ENCODE measurements around the gene TMOD3. TPM values are rescaled to one million over a fixed set of nuclear protein-coding genes. Genes with fewer than 3 reads are reported as not detected.

The TMOD3 gene
- total RNA-seq, 6 donors from 2014 or later, result 40.4 to 81.6 (median 72.7) TPM

DNA sequence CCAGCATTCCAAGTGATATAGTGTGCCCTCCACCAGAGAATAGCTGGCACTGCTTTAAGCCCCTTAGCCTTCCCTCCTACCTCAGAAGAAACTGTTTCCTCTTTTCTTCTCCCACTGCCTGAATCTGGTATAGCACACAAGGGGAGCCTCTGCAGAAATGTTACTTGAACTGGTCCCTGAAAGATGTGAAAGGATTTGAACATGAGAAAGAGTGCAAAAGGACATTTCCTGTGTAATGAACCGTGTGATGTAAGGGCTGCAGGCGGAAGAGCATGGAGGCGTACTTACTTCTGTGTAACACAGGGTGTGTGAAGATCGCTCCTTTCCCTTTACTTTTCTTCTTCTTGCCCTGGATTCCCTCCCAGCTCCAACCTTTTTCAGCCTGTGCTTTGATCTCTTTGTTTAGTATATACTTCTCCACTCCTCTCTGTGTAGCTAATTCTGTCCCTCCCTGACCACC, 8.4 kb downstream of the TMOD3 start:
- 21 to 34% methylated on average over 4 of the region's 4 CpGs for WGBS, 2 donors
- Histone ChIP-seq H3K4me1 (peaks cover 52 to 78% (median 68%) of the 10 kb centered on the region in 4 donors), H3K27me3 (no peaks in the 10 kb centered on the region), H3K9me3 (no peaks in the 10 kb centered on the region), H3K4me3 (no peak overlapping the region), H3K27ac (peak overlapping the region in 3 of 4 donors; percentile 17 to 62 (median 46)), H3K36me3 (no peaks in the 10 kb centered on the region)
- TF ChIP-seq POLR2AphosphoS5 (IDR thresholded peaks at IDR 0.05) (no peak), EP300 (IDR thresholded peaks at IDR 0.05) (no peak), POLR2A (IDR thresholded peaks at IDR 0.05) (no peak)
- TF ChIP-seq, protein P1, sequence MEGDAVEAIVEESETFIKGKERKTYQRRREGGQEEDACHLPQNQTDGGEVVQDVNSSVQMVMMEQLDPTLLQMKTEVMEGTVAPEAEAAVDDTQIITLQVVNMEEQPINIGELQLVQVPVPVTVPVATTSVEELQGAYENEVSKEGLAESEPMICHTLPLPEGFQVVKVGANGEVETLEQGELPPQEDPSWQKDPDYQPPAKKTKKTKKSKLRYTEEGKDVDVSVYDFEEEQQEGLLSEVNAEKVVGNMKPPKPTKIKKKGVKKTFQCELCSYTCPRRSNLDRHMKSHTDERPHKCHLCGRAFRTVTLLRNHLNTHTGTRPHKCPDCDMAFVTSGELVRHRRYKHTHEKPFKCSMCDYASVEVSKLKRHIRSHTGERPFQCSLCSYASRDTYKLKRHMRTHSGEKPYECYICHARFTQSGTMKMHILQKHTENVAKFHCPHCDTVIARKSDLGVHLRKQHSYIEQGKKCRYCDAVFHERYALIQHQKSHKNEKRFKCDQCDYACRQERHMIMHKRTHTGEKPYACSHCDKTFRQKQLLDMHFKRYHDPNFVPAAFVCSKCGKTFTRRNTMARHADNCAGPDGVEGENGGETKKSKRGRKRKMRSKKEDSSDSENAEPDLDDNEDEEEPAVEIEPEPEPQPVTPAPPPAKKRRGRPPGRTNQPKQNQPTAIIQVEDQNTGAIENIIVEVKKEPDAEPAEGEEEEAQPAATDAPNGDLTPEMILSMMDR (IDR thresholded peaks at IDR 0.05), result no peak
- DNase-seq (no peak), ATAC-seq (ENCODE audit: low FRiP score in 2 of 2) (peak in 1 of 2 donors; percentile 55)

DNA sequence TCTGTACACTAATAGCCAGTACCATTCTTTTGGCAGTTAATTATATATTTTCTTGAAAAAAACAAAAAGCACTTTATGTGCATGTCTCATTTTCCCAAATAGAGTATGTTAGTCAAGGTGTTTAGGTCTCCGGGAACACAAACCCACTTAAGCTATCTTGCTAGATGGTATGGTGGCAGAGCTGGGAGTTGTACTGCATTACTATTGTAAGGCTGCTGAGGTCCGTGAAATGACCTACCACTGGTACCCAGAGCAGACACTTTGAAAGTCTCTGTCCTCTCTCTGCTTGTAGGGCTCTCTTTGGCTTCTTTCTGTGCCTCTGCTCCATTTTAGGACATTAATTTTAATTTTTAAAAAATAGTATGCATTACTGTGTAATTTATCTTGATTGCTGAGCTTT, 8.8 kb downstream of the TMOD3 start:
- Histone ChIP-seq H3K4me3 (no peak overlapping the region), H3K36me3 (no peaks in the 10 kb centered on the region), H3K9me3 (no peaks in the 10 kb centered on the region), H3K27me3 (no peaks in the 10 kb centered on the region), H3K27ac (peak overlapping the region in 2 of 4 donors; percentile 46 to 62), H3K4me1 (peaks cover 55 to 78% (median 70%) of the 10 kb centered on the region in 4 donors)
- no peak for TF ChIP-seq POLR2AphosphoS5 (IDR thresholded peaks at IDR 0.05)
- no peak for TF ChIP-seq POLR2A (IDR thresholded peaks at IDR 0.05)
- TF ChIP-seq, protein P1 (IDR thresholded peaks at IDR 0.05), result no peak
- WGBS, 2 donors, result 66 to 79% methylated on average over 2 of the region's 2 CpGs
- DNase-seq (no peak), ATAC-seq (ENCODE audit: low FRiP score in 2 of 2) (no peak)

DNA sequence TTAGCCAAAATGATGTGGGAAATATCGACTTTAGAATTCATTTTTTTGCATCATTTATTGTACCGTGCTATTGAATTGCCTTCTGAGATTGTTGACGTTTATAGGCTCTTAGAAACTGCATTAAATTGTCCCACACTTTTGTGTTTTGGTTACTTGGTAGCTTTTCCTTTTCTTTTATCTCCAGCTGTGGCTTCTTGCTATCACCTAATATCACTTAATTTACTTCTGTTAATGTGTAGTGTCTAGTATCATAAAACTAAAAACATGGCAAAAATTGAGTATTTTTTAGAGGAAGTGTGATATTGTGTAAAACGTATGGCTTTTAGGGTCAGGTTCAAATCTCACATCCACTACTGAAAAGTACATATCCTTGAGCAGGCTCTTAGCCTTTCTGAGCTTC, 11.2 kb downstream of the TMOD3 start:
- Histone ChIP-seq H3K4me3 (no peak overlapping the region), H3K4me1 (peaks cover 67 to 84% (median 79%) of the 10 kb centered on the region in 4 donors), H3K36me3 (no peaks in the 10 kb centered on the region), H3K9me3 (no peaks in the 10 kb centered on the region), H3K27ac (peak overlapping the region in 3 of 4 donors; percentile 46 to 73 (median 72)), H3K27me3 (no peaks in the 10 kb centered on the region)
- DNase-seq (no peak), ATAC-seq (ENCODE audit: low FRiP score in 2 of 2) (no peak)
- WGBS, 2 donors, result 56 to 57% methylated on average over 4 of the region's 4 CpGs
- TF ChIP-seq, protein P1 (IDR thresholded peaks at IDR 0.05), result no peak
- no peak for TF ChIP-seq POLR2AphosphoS5 (IDR thresholded peaks at IDR 0.05)

DNA sequence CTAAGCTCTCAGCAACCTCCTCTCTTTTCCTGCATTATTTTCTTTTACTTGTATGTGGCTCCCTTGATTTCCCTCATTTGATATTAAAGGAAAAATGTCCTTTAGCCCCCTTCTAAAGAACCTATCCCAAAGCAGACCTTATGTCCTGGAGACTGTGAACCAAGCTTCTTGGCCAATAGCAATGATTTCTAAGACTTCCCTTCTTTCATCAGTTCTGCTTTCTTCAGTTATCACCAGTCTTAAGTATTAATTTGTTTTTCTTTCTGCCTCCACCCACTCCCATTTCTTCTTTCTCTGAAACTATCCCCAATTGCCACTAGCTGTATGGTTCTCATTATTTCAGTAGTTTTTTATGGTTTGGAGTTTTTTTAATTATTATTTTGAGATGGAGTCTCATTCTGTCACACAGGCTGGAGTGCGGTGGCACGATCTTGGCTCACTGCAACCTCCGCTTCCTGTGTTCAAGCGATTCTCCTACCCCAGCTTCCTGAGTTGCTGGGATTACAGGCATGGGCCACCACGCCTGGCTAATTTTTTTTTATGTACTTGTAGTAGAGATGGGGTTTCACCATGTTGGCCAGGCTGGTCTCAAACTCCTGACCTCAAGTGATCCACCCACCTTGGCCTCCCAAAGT, 12.1 kb downstream of the TMOD3 start:
- Histone ChIP-seq H3K9me3 (no peaks in the 10 kb centered on the region), H3K4me1 (peaks cover 73 to 90% (median 83%) of the 10 kb centered on the region in 4 donors), H3K27ac (peak overlapping the region; percentile 33 to 73 (median 59)), H3K4me3 (no peak overlapping the region), H3K36me3 (no peaks in the 10 kb centered on the region), H3K27me3 (no peaks in the 10 kb centered on the region)
- DNase-seq, result peak in 1 of 2 donors; percentile 37
- ATAC-seq (ENCODE audit: low FRiP score in 2 of 2), result peak in 1 of 2 donors; percentile 61
- 48 to 57% methylated on average over 5 of the region's 5 CpGs for WGBS, 2 donors
- TF ChIP-seq POLR2A (IDR thresholded peaks at IDR 0.05) (no peak), POLR2AphosphoS5 (IDR thresholded peaks at IDR 0.05) (no peak)
- TF ChIP-seq, protein P1 (IDR thresholded peaks at IDR 0.05), result no peak

DNA sequence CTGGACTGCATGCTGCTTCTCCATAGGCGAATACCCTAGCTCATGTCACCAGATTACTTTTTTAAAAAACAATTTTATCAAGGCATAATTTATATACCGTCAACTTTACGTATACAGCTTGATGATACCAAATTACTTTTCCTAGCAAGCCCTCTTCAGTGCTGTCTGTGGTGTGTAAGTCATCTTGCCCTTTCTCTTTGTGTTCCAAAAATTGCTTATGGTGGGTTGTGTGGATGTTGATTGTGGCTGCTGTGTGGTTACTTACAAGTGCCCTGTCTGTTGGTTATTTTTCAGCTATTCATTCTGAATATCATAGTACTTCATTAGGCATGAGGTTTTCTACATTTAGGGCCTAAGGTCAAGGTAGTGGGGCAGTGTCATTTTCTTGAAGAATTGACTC, 12.8 kb downstream of the TMOD3 start:
- Histone ChIP-seq H3K4me1 (peaks cover 80 to 95% (median 84%) of the 10 kb centered on the region in 4 donors), H3K27ac (peak overlapping the region; percentile 33 to 73 (median 59)), H3K4me3 (no peak overlapping the region), H3K36me3 (no peaks in the 10 kb centered on the region), H3K27me3 (no peaks in the 10 kb centered on the region), H3K9me3 (no peaks in the 10 kb centered on the region)
- ATAC-seq (ENCODE audit: low FRiP score in 2 of 2) (no peak), DNase-seq (no peak)
- 89 to 99% methylated on average over 3 of the region's 3 CpGs for WGBS, 2 donors
- TF ChIP-seq POLR2A (IDR thresholded peaks at IDR 0.05), result no peak
- TF ChIP-seq, protein P1 (IDR thresholded peaks at IDR 0.05), result no peak
- no peak for TF ChIP-seq POLR2AphosphoS5 (IDR thresholded peaks at IDR 0.05)
